ENCODE measurements around the gene STRAP. TPM values are rescaled to one million over a fixed set of nuclear protein-coding genes. Genes with fewer than 3 reads are reported as not detected.
A peak's percentile ranks its signal among the peaks of the same experiment; 100 is the strongest.

The STRAP gene
- total and polyA plus RNA-seq, 9 of the 15 experiments (the other 6 are each of a cell fraction or from before 2014, with no cell fraction given), result 58.5 to 134 (median 89.5) TPM

DNA sequence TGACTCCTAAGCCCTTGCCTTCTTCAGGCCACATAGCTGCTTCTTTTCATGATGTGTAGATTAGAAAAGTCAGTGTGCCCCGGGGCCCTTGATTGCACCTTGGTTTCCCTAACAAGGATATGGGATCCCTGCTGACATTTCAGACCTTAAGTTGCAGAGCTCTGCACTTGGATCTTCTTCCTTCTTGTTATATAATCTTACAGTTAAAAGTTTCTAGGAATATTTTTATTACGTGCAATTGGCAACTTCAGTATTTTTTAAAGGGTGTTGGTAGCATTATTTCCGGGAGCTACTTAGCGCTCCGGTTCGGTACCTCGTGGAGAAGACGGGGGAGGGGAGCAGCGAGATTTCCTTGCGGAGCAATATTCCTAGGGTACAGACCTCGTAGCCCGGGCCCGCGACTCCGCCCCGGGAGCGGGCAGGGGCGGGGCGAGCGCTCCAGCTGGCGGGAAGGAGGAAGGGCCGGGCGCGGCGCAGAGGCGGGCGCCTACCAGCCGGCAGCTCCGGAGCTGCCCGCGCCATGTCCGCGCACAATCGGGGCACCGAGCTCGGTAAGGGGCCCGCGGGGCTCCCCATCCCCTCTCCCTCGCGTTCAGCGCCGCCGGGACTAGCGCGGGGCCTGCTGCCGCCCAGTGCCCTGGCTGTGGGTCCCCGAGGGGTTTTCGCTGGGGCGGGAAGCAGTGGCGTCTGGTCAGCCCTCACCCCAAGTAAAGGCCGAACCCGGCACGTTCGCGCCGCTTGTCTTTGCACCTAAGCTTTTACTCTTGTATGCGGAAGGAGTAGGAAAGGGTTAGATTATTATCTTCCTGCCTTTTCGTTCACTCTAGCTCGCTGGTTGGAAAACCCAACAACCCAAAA is 28.9 kb downstream of the STRAP start, which contains the start of gene DERA (continued):
- TF ChIP-seq SRSF3 (IDR thresholded peaks at IDR 0.05; ENCODE audit: insufficient read depth, low read length) (no peak), SUPT5H (IDR thresholded peaks at IDR 0.05) (peak; percentile 50; the same call in 1 of the 2 replicates), POLR2B (IDR thresholded peaks at IDR 0.05; ENCODE audit: low read depth, partially characterized antibody) (peak; percentile 21), POLR2H (tag; IDR thresholded peaks at IDR 0.05; ENCODE audit: low read depth) (peak; percentile 48; the same call in 1 of the 2 replicates), CHD1 (IDR thresholded peaks at IDR 0.05; ENCODE audit: low read length) (no peak), NR2C2 (CRISPR knock-in tag; IDR thresholded peaks at IDR 0.05) (no peak), NR2C2 (tag; IDR thresholded peaks at IDR 0.05) (no peak), GATAD2A (IDR thresholded peaks at IDR 0.05) (no peak), ELF4 (CRISPR knock-in tag; IDR thresholded peaks at IDR 0.05) (no peak), TCFL5 (CRISPR knock-in tag; conservative IDR thresholded peaks at IDR 0.05) (no peak), PHF21A (IDR thresholded peaks at IDR 0.05; ENCODE audit: borderline replicate concordance, low read depth) (no peak), MAZ (CRISPR knock-in tag; conservative IDR thresholded peaks at IDR 0.05 in 1 of 2, IDR thresholded peaks at IDR 0.05 in 1 of 2) (0 out of 4 replicates have a peak, but pooled peaks of 1 of the 2 experiments have one; percentile 24), ZNF3 (CRISPR knock-in tag; IDR thresholded peaks at IDR 0.05) (no peak)
- TF ChIP-seq, protein P1, sequence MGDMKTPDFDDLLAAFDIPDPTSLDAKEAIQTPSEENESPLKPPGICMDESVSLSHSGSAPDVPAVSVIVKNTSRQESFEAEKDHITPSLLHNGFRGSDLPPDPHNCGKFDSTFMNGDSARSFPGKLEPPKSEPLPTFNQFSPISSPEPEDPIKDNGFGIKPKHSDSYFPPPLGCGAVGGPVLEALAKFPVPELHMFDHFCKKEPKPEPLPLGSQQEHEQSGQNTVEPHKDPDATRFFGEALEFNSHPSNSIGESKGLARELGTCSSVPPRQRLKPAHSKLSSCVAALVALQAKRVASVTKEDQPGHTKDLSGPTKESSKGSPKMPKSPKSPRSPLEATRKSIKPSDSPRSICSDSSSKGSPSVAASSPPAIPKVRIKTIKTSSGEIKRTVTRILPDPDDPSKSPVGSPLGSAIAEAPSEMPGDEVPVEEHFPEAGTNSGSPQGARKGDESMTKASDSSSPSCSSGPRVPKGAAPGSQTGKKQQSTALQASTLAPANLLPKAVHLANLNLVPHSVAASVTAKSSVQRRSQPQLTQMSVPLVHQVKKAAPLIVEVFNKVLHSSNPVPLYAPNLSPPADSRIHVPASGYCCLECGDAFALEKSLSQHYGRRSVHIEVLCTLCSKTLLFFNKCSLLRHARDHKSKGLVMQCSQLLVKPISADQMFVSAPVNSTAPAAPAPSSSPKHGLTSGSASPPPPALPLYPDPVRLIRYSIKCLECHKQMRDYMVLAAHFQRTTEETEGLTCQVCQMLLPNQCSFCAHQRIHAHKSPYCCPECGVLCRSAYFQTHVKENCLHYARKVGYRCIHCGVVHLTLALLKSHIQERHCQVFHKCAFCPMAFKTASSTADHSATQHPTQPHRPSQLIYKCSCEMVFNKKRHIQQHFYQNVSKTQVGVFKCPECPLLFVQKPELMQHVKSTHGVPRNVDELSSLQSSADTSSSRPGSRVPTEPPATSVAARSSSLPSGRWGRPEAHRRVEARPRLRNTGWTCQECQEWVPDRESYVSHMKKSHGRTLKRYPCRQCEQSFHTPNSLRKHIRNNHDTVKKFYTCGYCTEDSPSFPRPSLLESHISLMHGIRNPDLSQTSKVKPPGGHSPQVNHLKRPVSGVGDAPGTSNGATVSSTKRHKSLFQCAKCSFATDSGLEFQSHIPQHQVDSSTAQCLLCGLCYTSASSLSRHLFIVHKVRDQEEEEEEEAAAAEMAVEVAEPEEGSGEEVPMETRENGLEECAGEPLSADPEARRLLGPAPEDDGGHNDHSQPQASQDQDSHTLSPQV (IDR thresholded peaks at IDR 0.05), result no peak
- TF ChIP-seq, protein P2, sequence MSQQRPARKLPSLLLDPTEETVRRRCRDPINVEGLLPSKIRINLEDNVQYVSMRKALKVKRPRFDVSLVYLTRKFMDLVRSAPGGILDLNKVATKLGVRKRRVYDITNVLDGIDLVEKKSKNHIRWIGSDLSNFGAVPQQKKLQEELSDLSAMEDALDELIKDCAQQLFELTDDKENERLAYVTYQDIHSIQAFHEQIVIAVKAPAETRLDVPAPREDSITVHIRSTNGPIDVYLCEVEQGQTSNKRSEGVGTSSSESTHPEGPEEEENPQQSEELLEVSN (IDR thresholded peaks at IDR 0.05; ENCODE audit: borderline replicate concordance in 1 of 2, extremely low read depth in 1 of 2, insufficient read depth in 1 of 2, insufficient read length in 1 of 2, low read depth in 1 of 2, low read length in 1 of 2, poor library complexity in 1 of 2, severe bottlenecking in 1 of 2), result peak in 1 of 2 experiments; percentile 55
- TF ChIP-seq, protein P3, sequence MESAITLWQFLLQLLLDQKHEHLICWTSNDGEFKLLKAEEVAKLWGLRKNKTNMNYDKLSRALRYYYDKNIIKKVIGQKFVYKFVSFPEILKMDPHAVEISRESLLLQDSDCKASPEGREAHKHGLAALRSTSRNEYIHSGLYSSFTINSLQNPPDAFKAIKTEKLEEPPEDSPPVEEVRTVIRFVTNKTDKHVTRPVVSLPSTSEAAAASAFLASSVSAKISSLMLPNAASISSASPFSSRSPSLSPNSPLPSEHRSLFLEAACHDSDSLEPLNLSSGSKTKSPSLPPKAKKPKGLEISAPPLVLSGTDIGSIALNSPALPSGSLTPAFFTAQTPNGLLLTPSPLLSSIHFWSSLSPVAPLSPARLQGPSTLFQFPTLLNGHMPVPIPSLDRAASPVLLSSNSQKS (CRISPR knock-in tag; IDR thresholded peaks at IDR 0.05), result no peak
- TF ChIP-seq, protein P4, sequence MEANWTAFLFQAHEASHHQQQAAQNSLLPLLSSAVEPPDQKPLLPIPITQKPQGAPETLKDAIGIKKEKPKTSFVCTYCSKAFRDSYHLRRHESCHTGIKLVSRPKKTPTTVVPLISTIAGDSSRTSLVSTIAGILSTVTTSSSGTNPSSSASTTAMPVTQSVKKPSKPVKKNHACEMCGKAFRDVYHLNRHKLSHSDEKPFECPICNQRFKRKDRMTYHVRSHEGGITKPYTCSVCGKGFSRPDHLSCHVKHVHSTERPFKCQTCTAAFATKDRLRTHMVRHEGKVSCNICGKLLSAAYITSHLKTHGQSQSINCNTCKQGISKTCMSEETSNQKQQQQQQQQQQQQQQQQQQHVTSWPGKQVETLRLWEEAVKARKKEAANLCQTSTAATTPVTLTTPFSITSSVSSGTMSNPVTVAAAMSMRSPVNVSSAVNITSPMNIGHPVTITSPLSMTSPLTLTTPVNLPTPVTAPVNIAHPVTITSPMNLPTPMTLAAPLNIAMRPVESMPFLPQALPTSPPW (CRISPR knock-in tag; IDR thresholded peaks at IDR 0.05), result no peak
